GM19463 (cell line): Measurements from ENCODE around the gene RBP4.

Experiments
- ATAC-seq: cut with Tn5 transposase; IDR thresholded peaks from one replicate; pipeline ENCODE4 v1.9.1; 2021; ENCODE audit warnings: mild to moderate bottlenecking, moderate library complexity; ENCODE audit not compliant: unreplicated experiment

Gene RBP4

DNA sequence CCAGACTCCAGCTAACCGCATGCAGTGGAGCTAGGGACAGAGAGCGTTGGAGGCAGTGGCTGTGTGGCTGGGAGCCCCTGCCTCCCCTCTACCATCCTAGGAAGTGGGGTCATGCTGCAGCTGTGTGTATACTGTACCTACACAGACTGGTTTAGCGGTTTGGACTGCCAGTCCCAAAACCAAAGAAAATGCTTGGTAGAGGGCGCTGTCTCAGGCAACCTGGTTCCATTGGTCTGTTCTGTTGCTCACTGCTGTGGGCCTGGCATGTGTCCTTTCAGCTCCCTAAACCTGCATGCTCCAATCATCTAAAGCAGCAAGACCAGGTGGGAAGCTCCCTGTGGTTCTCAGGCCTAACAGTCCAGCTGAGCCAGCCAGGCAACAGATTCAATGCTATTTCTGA, 4.5 kb downstream of the RBP4 start:
- ATAC-seq = no peak

DNA sequence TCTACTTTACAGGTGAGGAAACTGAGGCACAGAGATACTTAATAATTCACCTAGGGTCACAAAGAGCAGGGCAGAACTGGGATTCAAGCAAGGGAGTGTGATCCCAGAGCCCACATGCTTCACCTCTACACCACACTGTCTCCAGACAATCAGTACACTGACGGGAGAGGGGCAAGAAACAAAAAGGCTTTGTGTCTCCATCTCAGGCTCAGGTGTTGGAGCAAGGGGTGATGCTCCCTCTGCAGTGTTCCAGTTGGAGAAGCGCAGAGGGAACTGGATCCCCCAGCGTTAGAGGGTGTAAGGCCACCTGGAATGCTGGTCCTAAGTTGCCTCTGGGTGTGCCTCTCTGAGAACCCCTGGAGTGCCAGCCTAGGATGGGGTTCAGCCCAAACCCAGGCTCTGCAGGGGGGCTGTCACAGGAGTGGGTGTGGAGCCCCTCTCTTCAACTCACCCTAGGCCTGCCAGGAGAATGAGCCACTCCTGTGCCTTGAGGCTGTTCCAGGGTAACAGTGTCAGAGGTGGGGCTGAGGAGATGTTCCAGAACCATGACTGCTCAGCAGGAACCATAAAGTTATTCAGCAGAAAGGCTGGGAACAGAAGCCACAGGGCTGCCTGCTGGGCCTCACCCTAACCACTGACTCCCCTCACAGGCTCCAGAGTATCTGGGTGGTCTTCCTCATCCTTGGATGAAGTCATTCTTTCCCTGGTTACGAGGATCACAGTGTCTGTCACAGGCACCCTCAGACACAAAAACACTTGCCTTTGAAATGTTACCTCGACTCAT, 5.5 kb downstream of the RBP4 start:
- no peak for ATAC-seq

DNA sequence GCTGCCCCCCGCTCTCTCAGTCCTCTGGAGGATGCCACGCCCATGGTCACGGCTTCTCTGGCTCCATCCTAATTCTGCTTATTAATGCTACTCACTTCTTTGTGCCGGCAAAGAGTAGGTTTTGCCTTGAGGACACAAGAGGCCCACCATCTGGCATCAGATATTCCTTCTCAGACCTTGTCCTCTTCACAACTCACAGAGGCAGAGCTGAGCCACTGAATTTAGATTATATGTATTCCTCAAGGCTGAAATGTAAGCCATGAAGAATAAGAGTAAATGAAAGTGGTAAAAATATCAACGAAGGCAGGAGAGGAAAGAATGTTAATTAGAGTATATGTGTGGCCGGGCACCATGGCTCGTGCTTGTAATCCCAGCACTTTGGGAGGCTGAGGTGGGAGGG, 6.5 kb downstream of the RBP4 start:
- no peak for ATAC-seq

GRCh38 chr10:93593749-93594148, 7.3 kb downstream of the RBP4 start:
- no peak for ATAC-seq

DNA sequence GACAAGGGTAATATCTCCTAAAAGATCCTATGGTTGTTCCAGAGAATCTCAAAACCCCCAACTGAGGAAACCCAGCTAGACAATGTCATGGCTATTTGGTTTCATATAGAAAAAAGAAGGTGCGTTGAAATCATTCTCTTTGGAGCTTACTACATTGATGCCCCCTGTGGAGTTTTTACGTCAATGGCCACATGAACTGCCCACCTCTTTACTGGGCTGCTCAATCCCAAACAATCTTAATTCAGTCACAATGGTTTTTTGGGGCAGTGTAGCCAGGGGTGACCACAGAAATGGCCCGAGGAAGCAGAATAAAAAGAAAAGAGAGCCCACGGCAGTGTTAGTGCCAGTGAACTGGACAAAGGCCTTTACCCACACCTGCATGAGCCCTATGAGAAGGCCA, 7.8 kb downstream of the RBP4 start:
- no peak for ATAC-seq

- ATAC-seq = no peak
Measured at GRCh38 chr10:93591065-93591808, 9.8 kb downstream of the RBP4 start.

DNA sequence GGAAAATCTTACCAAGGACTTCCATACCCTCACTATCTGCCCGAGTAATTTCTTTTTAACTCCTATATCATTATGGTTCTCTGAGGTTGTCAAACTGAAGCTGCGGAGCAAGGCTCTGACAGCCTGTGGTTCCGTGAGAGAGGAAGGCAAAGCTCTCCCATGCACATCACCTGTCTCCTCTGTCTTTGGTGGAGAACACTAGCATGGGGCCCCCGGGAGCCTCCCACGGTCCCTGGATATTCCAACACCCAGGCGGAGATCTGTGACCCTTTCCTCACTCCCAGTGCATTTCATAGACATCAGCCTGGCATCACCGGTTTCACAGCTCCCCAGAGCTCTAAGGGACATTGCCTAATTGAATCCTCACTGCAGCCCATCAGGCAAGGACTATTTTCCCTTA, 10.4 kb downstream of the RBP4 start:
- ATAC-seq = no peak

GRCh38 chr10:93589648-93590562, 11.1 kb downstream of the RBP4 start:
- ATAC-seq = no peak

- ATAC-seq = no peak
Measured at GRCh38 chr10:93584445-93584844, 16.6 kb downstream of the RBP4 start.

GRCh38 chr10:93580828-93581227, 20.2 kb downstream of the RBP4 start:
- ATAC-seq = no peak

- no peak for ATAC-seq
Measured at GRCh38 chr10:93579985-93580711, 20.9 kb downstream of the RBP4 start.

DNA sequence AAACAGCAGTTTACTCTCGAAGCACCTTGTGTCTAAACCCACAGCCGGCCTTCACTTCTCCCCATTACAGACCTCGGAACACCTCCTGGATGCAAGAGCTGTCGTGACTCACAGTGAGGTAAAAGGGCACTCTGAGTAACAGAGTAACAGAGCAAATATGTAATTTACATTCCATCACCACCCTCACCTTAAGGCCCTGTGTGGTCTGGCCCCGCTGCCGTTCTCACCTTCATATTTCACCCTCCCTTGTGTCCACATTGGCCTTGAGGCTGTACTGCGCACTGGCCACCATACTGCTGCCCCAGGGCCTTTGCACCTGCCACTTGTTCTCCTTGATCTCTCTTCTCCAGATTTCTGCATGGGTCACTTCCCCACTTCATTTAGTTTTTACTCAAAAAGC, 21.9 kb downstream of the RBP4 start:
- no peak for ATAC-seq

- ATAC-seq = no peak
Measured at GRCh38 chr10:93577565-93577964, 23.5 kb downstream of the RBP4 start.

- ATAC-seq = no peak
Measured at GRCh38 chr10:93576888-93577287, 24.1 kb downstream of the RBP4 start.

DNA sequence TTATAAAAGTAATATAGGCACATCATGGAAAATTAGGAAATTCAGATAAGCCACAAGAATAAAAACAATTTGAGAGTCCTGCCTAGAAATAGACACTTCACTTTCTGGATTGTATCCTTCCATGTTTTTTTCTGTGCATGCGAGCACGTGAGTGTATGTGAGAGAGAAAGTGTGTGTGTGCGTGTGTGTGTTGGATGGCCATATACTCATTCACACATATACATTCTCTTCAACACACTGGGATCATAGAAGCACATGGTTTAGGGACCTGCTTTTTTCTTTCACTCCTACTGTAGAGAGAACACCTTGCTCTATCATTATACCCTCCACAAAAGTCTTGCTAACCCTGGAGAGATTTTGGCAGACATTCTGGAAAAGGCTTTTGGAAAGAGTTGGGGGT, 27.1 kb downstream of the RBP4 start:
- no peak for ATAC-seq

DNA sequence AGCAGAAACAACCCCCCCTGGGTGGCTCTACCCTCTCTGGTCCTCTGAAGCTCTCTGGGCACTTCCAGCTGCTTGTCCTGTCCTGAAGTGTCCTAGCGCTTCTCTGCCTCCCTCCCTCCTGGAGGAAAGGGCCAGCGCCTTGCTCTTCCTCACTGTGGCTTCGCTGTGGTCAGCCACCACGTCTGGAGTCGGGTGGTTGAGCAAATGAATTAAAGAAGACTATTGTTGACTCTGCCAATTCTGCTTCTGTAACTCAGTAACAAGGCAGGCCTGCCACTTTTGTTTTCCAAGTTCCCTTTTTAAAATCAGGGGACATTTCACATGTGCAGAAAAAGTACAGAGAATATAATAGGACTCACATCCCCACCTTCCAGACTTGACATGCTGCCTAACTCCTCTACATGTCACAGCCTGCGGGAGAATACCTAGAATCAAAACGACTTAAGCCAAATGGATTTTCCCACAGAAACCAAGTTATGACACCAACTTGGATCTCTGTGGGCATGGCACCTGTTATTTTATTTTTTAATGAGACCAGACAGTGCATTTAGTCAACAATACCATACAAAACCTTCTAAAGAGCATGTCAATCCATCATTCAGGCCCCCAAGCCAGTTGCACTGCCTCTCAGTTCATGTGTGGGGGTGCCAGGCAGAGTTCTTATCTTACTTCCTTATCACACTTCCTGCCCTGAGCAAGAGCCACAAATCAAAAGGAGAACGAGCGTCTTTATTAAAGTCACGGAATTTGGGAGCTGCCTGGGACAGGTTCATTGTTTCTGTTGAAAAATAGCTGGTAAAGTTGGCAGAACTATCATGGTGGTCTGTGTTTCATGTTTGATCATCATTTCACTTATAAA, 27.8 kb downstream of the RBP4 start:
- no peak for ATAC-seq

DNA sequence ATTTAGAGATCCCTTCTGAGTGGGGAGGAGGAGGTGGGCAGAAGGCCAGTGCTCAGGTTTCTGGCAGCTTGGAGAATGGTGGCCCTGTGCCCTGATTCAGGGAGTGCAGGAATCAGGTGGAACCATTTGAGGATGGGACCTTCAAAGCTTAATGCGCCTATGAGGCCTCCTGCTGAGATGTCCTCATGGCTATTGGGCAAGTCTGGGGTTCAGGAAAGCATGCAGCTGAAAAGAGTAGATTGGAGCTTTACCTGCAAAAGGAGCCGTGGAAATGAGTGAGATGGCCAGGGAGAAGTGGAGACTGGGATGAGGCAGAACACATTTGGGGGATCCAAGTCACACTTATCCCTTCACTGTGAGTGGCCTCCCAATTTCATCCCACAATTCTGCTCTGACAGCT, 28.4 kb downstream of the RBP4 start:
- ATAC-seq = no peak

DNA sequence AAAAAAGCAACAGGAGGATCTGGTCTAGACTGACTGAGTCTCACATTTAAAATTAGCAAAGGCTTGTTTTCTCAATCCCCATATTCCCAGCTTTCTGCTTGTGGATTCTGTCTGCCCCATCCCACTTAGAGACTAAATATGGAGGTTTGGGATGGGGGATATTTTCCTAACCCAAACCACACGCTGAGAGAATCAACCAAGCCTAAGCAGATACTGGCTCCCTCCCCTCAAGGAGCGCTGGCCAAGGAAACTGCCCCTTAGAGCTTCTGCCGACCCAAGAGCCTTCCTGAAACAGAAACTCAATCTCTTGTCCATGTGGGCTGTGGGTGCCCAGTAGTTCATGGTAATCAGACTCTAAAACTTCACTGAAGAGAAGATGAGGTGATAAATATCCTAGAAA, 30.7 kb downstream of the RBP4 start:
- no peak for ATAC-seq

DNA sequence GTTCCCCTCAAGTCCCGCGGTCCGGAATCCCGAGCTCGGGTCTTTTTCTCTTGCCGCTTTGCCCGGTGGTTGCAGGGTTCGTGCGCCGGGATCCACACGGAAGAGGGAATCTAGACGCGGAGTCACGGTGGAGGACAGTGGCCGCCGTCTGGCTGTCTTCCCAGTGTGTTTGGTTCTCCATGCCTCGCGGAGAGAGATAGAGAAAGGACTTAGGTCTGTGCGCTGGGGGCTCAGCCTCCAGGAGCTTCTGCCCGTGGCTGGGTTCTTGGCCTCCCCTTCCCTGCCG, 33.0 kb downstream of the RBP4 start:
- ATAC-seq = no peak
